GM10266 (cell line): ENCODE measurements around the gene MMAB.

Experiments
- DNase-seq: peaks from one replicate; pipeline ENCODE4 v3.0.0; 2012; ENCODE audit errors: extremely low spot score
- TF ChIP-seq, protein P1 (sequence below): IDR thresholded peaks from 2 replicates; pipeline ENCODE4 v1.5.1; 2012; ENCODE audit warnings: mild to moderate bottlenecking, low read depth; ENCODE audit not compliant: control insufficient read depth, insufficient read depth; ENCODE audit errors: missing control alignments

MMAB gene

GRCh38 chr12:109523504-109523903 lies 49.8 kb downstream of the MMAB start:
- no peak for DNase-seq
- TF ChIP-seq, protein P1, sequence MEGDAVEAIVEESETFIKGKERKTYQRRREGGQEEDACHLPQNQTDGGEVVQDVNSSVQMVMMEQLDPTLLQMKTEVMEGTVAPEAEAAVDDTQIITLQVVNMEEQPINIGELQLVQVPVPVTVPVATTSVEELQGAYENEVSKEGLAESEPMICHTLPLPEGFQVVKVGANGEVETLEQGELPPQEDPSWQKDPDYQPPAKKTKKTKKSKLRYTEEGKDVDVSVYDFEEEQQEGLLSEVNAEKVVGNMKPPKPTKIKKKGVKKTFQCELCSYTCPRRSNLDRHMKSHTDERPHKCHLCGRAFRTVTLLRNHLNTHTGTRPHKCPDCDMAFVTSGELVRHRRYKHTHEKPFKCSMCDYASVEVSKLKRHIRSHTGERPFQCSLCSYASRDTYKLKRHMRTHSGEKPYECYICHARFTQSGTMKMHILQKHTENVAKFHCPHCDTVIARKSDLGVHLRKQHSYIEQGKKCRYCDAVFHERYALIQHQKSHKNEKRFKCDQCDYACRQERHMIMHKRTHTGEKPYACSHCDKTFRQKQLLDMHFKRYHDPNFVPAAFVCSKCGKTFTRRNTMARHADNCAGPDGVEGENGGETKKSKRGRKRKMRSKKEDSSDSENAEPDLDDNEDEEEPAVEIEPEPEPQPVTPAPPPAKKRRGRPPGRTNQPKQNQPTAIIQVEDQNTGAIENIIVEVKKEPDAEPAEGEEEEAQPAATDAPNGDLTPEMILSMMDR = no peak

DNA sequence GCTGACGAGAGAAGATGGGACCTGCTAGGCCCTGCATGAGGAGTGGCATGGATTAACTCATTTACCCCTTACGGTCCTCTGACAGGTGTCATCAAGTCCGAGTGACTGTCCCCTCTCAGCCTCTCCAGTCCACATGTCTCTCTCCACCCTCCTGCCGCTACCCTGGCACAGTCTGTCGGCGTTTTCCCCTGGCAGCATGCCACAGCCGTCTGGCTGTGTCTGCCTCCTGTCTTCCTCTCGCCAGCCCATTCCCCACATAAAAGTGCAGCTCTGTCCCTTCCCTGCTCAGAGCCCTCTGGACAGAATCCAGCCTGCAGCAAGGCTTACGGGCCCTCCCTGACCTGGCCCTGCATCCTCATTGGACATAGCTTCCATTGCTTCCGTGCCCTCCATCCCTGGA lies 50.2 kb downstream of the MMAB start:
- DNase-seq = no peak
- TF ChIP-seq, protein P1 = no peak

- DNase-seq = no peak
- TF ChIP-seq, protein P1 = no peak
Observed at GRCh38 chr12:109521831-109522230, 51.5 kb downstream of the MMAB start.

DNA sequence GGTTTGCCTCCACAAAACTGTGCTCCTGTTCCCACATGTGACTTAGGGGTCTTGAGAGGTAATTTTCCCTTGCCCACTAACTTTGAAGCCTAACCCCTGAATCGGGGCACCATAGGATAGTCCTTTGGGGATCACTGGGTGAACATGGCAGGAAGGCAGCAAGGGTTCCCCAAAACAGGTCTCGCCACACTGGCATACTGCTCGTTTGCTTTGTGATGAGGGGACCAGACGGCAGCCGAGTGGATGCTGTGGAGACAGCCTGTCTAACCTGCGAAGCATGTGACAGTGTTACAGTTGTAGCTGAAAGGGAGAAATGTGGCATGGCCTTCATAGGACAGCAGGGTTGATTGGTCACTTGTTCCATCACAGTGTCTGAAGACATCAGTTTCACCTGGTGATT lies 53.5 kb downstream of the MMAB start:
- TF ChIP-seq, protein P1 = no peak

DNA sequence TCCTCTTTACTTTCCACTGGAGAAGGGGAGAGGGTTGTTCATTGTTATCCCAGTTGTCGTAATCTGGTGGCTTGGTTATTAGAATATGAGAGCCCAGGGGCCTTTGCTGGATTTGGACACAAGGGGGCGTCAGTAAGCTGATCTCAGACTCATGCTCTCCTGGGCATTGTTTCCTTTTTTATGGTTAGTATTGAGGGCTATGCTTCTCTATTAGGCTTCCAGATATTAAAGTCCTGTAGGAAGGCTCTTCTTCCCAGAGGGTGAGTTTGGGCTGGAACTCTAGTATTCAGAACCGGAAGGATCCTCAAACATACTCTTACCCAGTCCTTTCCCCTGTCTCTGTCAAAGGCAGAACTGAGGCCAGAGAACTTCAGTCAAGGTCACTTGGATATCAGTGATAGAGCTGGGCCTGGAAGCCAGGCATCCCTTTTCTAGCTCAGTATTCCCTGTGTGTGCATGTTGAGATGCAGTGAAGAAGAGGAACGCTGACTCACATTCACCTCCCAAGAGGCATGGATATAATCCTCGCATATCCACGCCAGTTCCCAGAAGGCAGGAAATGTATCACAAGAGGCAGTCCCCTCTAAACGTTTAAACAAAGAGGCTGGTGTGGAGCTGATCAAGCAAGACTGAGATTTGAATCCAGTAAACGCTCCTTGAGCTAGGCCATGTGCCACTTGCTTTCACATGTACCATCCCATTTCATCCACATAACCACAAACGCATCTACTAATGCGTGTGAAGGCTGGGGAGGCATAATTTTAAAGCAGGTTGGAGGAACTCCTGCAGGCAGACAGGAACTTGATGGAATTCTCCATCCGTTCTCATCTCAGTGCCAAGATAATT lies 54.3 kb downstream of the MMAB start:
- TF ChIP-seq, protein P1 = peak; percentile 83
- peak; percentile 71 for DNase-seq

More for the DNA sequence above, 53.5 kb downstream of the MMAB start:
- DNase-seq = no peak

DNA sequence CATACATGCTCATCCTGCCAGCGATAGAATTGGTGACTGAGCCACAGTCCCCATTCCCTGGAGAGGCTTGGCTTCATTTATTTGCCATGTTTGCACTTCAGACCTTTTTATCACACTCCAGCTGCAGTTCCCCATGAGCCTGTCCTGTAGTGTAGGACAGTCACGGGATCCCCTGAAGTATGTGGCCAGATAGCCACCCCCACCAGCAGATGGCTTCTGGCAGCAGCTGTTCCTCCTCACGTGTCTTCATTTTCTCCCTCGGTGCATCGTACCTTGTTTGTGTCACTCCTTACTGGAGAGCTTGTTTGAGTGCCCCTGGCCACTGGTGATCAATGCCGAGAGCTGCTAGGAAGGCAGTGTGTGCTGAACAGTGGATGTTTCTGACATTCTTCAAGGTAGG lies 55.7 kb downstream of the MMAB start:
- TF ChIP-seq, protein P1 = no peak
- DNase-seq = no peak

DNA sequence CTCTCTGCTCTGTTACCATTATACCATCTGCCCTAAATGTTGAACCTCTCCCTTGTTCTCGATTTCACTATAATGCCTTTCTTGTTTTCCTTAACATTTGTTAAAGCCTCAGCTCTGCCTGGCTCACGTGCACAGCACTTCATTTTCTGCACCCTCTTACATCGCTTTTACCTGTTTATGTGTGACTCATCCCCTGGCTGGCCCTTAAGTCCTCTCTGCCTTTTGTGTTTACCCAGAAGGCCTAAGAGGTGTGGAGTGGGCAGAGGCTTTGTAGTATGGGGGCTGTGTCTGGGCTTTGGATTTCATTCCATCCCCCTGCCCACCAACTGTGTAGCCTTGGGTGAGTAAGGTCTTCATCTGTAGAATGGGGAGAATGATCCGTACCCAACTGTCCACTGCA lies 59.3 kb downstream of the MMAB start:
- TF ChIP-seq, protein P1 = no peak
- no peak for DNase-seq
